CD4-positive, CD25-positive, alpha-beta regulatory T cell (primary cell): ENCODE data around the gene PKNOX2. TPM values are rescaled to one million over a fixed set of nuclear protein-coding genes. Genes with fewer than 3 reads are reported as not detected.
A peak's percentile ranks its signal among the peaks of the same experiment; 100 is the strongest.

Experiments
- ATAC-seq, 2 donors: fragments of 150-1000 bp; cut with Tn5 transposase; one replicate each; pipeline ENCODE4 v1.10.0; 2021; ENCODE audit warnings: low read depth in 2 of 2, moderate number of reproducible peaks in 2 of 2, moderate library complexity in 1 of 2
- DNase-seq, 3 donors: peaks; one replicate each; pipeline versions ENCODE4 v3.0.0 to v3.0.0-alpha.2; 2012 to 2022; ENCODE audit warnings: mixed read lengths in 1 of 3
- H3K27ac ChIP-seq: one replicate; pipeline ENCODE4 v1.7.0; 2013; ENCODE audit warnings: mild to moderate bottlenecking, low read length; ENCODE audit not compliant: insufficient read depth, poor library complexity, severe bottlenecking
- H3K27me3 ChIP-seq: one replicate; pipeline ENCODE4 v1.7.0; 2013; ENCODE audit warnings: low read length; ENCODE audit not compliant: control insufficient read depth, insufficient read depth
- H3K36me3 ChIP-seq: one replicate; pipeline ENCODE4 v1.7.0; 2013; ENCODE audit warnings: mild to moderate bottlenecking, low read length, moderate library complexity; ENCODE audit not compliant: control insufficient read depth, insufficient read depth
- H3K4me1 ChIP-seq: 2 replicates; pipeline ENCODE4 v1.7.0; 2013; ENCODE audit warnings: mild to moderate bottlenecking, low read length; ENCODE audit not compliant: insufficient read depth, control insufficient read depth, poor library complexity, severe bottlenecking
- H3K4me3 ChIP-seq: one replicate; pipeline ENCODE4 v1.7.0; 2013; ENCODE audit warnings: low read depth, mild to moderate bottlenecking, low read length, moderate library complexity
- H3K9me3 ChIP-seq, 2 experiments: 1 replicate in 1 of 2; 2 replicates in 1 of 2; pipeline ENCODE4 v1.7.0; 2013; ENCODE audit warnings: low read length in 2 of 2, mild to moderate bottlenecking in 1 of 2, moderate library complexity in 1 of 2; ENCODE audit not compliant: control insufficient read depth in 2 of 2
- H3K27ac Mint-ChIP-seq, 3 donors: one replicate each; pipeline ENCODE4 v1.8.0; 2020 to 2022; ENCODE audit warnings: mild to moderate bottlenecking in 3 of 3, mixed read lengths in 3 of 3, moderate library complexity in 2 of 3
- H3K27me3 Mint-ChIP-seq: one replicate; pipeline ENCODE4 v1.8.0; 2022; ENCODE audit warnings: mild to moderate bottlenecking, mixed read lengths
- H3K36me3 Mint-ChIP-seq: one replicate; pipeline ENCODE4 v1.8.0; 2020; ENCODE audit warnings: mixed read lengths
- H3K4me1 Mint-ChIP-seq, 4 donors: one replicate each; pipeline ENCODE4 v1.8.0; 2020 to 2022; ENCODE audit warnings: mixed read lengths in 4 of 4, mild to moderate bottlenecking in 1 of 4
- H3K4me3 Mint-ChIP-seq, 4 donors: one replicate each; pipeline ENCODE4 v1.8.0; 2020 to 2022; ENCODE audit warnings: mild to moderate bottlenecking in 4 of 4, mixed read lengths in 4 of 4, moderate library complexity in 3 of 4
- H3K9me3 Mint-ChIP-seq, 7 donors: one replicate each; pipeline ENCODE4 v1.8.0; 2020 to 2022; ENCODE audit warnings: mixed read lengths in 7 of 7, mild to moderate bottlenecking in 3 of 7, moderate library complexity in 2 of 7
- polyA plus RNA-seq, 4 donors: library from polyadenylated mRNA; unstranded; fragments of 300-500 nt; fragmentation: Illumina TruSeq; gene quantifications; one replicate each; pipeline ENCODE4 v1.2.3, GENCODE V29; 2021
- total RNA-seq: library from RNA; stranded (reverse); gene quantifications from one replicate; pipeline ENCODE4 v1.2.3, GENCODE V29; 2022

The PKNOX2 gene
- total and polyA plus RNA-seq, 5 donors from 2014 or later = not detected

DNA sequence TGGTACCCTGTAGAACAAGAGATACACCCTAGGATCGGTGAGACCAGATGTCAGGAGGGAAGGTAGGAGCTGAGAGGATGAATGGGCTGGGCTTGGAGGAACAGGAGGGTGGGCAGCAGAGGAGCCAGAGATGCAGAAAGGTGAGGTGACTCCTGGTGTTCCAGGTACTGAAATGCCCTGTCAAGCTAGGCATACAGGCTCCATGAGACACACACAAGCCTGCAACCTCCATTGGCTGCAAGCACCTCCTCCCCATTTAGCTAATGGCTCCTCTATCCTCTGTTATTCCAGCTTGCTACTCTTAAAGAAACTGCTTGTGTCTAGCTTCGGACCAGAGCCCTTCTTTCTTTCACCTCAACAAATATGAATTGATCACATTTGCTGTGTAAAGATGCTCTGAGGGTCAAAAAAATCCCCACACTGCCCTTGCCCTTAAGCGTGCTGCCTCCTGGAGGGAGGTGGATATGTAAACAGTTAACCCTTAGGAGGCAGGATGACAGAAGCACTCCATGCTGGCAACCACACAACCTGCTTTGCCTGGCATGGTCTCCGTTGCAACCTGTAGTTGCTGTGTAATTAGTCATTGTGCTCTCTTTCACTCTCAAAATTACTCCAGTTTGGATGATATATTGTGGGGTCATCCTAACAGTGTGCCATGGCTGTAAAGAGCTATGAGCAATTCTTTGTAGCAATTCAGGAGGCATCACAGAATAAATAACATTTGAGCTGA, 156.0 kb downstream of the PKNOX2 start:
- Mint-ChIP-seq H3K9me3 (peaks cover 0 to 1% (median 0%) of the 10 kb centered on the region in 7 donors), H3K36me3 (no peaks in the 10 kb centered on the region), H3K27ac (no peak overlapping the region), H3K4me1 (no peaks in the 10 kb centered on the region), H3K4me3 (no peak overlapping the region), H3K27me3 (peaks cover 11% of the 10 kb centered on the region)
- ATAC-seq (no peak), DNase-seq (no peak)
- Histone ChIP-seq H3K27ac (no peak overlapping the region), H3K4me3 (no peak overlapping the region), H3K36me3 (no peaks in the 10 kb centered on the region), H3K4me1 (no peaks in the 10 kb centered on the region), H3K9me3 (no peaks in the 10 kb centered on the region), H3K27me3 (peaks cover 8% of the 10 kb centered on the region)

DNA sequence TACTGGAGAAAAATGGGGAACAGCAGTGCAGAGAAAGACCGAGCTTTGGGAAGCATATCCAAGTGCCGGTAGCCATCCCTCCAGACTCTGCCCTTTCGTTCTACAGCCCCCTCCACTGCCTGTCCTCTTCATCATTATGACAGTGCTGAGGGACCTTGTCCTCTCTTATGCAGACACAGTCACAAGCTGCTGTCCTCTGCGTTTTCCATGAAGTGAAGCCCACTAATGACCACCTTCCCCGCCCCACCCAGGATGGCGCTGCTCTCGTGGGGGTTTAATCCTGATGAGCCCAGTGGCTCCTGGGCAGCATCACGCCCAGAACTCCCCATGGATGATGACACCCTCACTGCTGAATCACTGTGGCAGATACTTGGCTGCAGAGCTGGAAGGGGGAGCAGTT, 157.7 kb downstream of the PKNOX2 start:
- Mint-ChIP-seq H3K27ac (no peak overlapping the region), H3K27me3 (peaks cover 11% of the 10 kb centered on the region), H3K4me1 (no peaks in the 10 kb centered on the region), H3K9me3 (peaks cover 0 to 1% (median 0%) of the 10 kb centered on the region in 7 donors), H3K36me3 (no peaks in the 10 kb centered on the region), H3K4me3 (no peak overlapping the region)
- Histone ChIP-seq H3K27me3 (peaks cover 10% of the 10 kb centered on the region), H3K9me3 (no peaks in the 10 kb centered on the region), H3K27ac (no peak overlapping the region), H3K36me3 (no peaks in the 10 kb centered on the region), H3K4me3 (no peak overlapping the region), H3K4me1 (no peaks in the 10 kb centered on the region)
- no peak for ATAC-seq
- DNase-seq = no peak

DNA sequence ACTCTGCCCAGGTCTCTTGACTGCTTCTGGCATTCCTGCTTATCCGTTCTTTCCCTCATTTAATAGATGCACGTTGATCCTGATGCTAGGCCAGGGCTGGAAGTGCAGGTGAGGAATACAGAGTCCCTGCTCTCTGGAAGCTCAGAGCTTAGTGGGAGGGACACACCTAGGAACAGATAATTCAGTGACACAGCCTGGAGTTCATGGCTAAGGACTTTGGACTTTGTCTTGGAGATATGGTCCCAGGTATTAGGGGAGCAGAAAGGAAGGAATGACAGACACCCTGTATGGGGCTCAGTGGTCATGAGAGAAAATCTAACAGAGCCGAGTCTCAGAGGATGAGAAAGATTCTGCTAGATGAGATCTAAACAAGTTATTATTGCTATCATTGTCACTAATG, 160.6 kb downstream of the PKNOX2 start:
- Mint-ChIP-seq H3K27me3 (peaks cover 13% of the 10 kb centered on the region), H3K9me3 (peaks cover 0 to 2% (median 0%) of the 10 kb centered on the region in 7 donors), H3K4me3 (no peak overlapping the region), H3K27ac (no peak overlapping the region), H3K36me3 (no peaks in the 10 kb centered on the region), H3K4me1 (no peaks in the 10 kb centered on the region)
- peaks cover 10% of the 10 kb centered on the region for H3K27me3 ChIP-seq
- DNase-seq (no peak), ATAC-seq (no peak)
- H3K9me3 ChIP-seq = no peaks in the 10 kb centered on the region
- no peak overlapping the region for H3K4me3 ChIP-seq
- H3K4me1 ChIP-seq = no peaks in the 10 kb centered on the region
- H3K36me3 ChIP-seq = no peaks in the 10 kb centered on the region
- H3K27ac ChIP-seq = no peak overlapping the region

DNA sequence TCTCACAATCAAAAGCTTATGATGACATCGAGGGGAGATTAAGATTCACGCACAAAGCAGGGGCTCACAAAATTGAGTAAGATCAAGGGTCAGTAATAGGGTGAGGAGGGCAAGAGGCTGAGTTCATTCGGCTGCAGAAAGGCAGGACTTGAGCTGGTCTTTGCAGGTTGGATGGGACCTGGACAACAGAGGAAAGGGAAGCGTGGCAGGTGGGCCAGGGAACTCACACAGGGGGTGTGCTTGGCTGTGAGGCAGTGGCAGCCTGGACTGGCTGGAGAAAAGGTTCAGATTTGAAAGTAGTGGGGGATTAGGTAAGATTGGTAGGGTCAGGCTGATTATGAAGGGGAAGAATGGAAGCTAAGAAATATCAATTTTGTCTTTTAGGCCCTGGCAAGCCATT, 161.6 kb downstream of the PKNOX2 start:
- H3K27me3 ChIP-seq = peaks cover 7% of the 10 kb centered on the region
- ATAC-seq (no peak), DNase-seq (no peak)
- H3K4me3 Mint-ChIP-seq = no peak overlapping the region
- no peak overlapping the region for H3K4me3 ChIP-seq
- H3K9me3 Mint-ChIP-seq = peaks cover 0 to 2% (median 0%) of the 10 kb centered on the region in 7 donors
- H3K27me3 Mint-ChIP-seq = peaks cover 9% of the 10 kb centered on the region
- no peak overlapping the region for H3K27ac Mint-ChIP-seq
- H3K36me3 ChIP-seq = no peaks in the 10 kb centered on the region
- no peaks in the 10 kb centered on the region for H3K4me1 Mint-ChIP-seq
- H3K36me3 Mint-ChIP-seq = no peaks in the 10 kb centered on the region
- no peak overlapping the region for H3K27ac ChIP-seq
- no peaks in the 10 kb centered on the region for H3K9me3 ChIP-seq
- no peaks in the 10 kb centered on the region for H3K4me1 ChIP-seq

DNA sequence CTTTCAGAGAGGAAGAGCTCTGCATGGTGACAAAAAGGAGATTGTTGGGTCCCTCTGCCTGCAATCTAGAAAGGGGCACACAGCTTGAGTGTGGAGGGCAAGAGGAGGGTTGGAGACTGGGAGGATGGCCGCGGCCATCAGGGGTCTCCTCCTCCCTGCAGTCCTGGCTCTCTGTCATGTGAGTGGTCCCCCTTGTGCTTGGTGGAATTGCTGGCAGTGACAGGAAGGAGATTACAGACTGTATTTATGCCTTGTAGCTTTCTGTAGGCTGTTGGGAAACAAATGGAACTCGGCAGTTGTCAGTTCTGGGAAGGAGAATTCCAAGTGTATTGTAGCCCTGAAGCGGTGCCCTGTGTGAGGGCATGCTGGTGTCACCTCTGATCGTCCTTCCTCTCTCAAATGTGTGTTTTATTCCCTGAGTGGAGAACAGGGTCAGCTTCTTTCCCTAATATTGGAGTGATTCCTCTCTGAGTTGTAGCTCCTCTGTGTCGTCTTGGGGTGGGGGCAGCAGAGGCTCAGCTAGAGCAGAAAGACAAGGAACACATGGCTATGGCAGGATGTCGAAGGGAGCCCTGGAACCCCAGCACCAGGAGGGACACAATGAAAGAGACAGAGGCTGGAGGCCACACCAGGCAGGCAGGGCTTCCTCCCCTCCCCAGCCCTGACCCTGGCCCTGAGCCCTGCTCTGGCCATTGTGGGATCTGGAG, 163.1 kb downstream of the PKNOX2 start:
- no peak for DNase-seq
- Histone ChIP-seq H3K36me3 (no peaks in the 10 kb centered on the region), H3K4me1 (no peaks in the 10 kb centered on the region), H3K27me3 (peaks cover 7% of the 10 kb centered on the region), H3K27ac (no peak overlapping the region), H3K4me3 (no peak overlapping the region), H3K9me3 (no peaks in the 10 kb centered on the region)
- H3K36me3 Mint-ChIP-seq = no peaks in the 10 kb centered on the region
- H3K9me3 Mint-ChIP-seq = peaks cover 0 to 2% (median 0%) of the 10 kb centered on the region in 7 donors
- peaks cover 16% of the 10 kb centered on the region for H3K27me3 Mint-ChIP-seq
- no peaks in the 10 kb centered on the region for H3K4me1 Mint-ChIP-seq
- H3K27ac Mint-ChIP-seq = peak overlapping the region in 1 of 3 donors; percentile 46
- ATAC-seq = no peak
- H3K4me3 Mint-ChIP-seq = no peak overlapping the region

DNA sequence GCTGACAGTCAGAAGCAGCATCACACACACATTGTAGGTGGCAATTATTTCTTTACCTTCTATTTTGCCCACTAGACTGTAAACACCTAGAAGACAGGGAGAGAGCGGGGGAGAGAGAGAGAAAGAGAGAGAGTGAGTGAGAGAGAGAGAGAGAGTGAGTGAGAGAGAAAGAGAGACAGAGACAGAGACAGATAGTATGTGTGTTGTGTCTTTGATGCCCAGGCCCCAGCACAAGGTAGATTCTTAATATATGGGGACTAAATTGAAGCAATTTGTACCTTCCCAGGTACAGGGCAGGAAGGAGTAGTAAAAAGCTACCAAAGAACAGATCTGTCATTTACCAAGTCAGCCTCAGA, 163.7 kb downstream of the PKNOX2 start:
- Histone ChIP-seq H3K4me3 (no peak overlapping the region), H3K27ac (no peak overlapping the region), H3K9me3 (no peaks in the 10 kb centered on the region), H3K4me1 (no peaks in the 10 kb centered on the region), H3K27me3 (peaks cover 7% of the 10 kb centered on the region), H3K36me3 (no peaks in the 10 kb centered on the region)
- no peak overlapping the region for H3K27ac Mint-ChIP-seq
- H3K4me1 Mint-ChIP-seq = no peaks in the 10 kb centered on the region
- no peak for DNase-seq
- peaks cover 17% of the 10 kb centered on the region for H3K27me3 Mint-ChIP-seq
- H3K4me3 Mint-ChIP-seq = no peak overlapping the region
- ATAC-seq = no peak
- peaks cover 0 to 2% (median 0%) of the 10 kb centered on the region in 7 donors for H3K9me3 Mint-ChIP-seq
- no peaks in the 10 kb centered on the region for H3K36me3 Mint-ChIP-seq

DNA sequence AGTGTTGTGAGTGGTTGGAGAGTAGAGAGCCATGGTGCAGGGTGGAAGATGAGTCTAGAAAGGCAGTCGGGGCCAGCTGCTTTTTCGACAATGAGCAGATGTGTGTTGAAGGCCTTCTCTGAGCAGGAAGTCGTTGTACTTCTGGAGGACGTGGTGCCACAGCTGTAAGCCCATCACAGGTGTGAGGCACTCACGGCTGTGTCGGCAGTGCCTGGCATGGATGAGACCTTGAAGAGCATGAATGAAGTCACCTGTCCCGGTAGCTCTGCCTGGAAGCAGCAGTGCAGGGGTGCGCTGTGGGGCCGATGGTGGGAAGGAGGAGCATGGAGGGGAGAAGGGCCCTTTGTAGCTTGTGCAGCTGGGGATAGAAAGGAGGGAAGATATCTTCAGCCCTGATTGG, 165.2 kb downstream of the PKNOX2 start:
- H3K9me3 ChIP-seq = no peaks in the 10 kb centered on the region
- no peaks in the 10 kb centered on the region for H3K36me3 ChIP-seq
- Mint-ChIP-seq H3K27ac (peak overlapping the region in 1 of 3 donors; percentile 1), H3K4me3 (no peak overlapping the region), H3K9me3 (peaks cover 0 to 2% (median 0%) of the 10 kb centered on the region in 7 donors), H3K27me3 (peaks cover 17% of the 10 kb centered on the region), H3K4me1 (no peaks in the 10 kb centered on the region), H3K36me3 (no peaks in the 10 kb centered on the region)
- H3K27me3 ChIP-seq = peaks cover 3% of the 10 kb centered on the region
- ATAC-seq (no peak), DNase-seq (no peak)
- no peak overlapping the region for H3K27ac ChIP-seq
- H3K4me1 ChIP-seq = no peaks in the 10 kb centered on the region
- no peak overlapping the region for H3K4me3 ChIP-seq
